ENCODE data around the gene LMTK2.
A peak's percentile ranks its signal among the peaks of the same experiment; 100 is the strongest.

Gene LMTK2

DNA sequence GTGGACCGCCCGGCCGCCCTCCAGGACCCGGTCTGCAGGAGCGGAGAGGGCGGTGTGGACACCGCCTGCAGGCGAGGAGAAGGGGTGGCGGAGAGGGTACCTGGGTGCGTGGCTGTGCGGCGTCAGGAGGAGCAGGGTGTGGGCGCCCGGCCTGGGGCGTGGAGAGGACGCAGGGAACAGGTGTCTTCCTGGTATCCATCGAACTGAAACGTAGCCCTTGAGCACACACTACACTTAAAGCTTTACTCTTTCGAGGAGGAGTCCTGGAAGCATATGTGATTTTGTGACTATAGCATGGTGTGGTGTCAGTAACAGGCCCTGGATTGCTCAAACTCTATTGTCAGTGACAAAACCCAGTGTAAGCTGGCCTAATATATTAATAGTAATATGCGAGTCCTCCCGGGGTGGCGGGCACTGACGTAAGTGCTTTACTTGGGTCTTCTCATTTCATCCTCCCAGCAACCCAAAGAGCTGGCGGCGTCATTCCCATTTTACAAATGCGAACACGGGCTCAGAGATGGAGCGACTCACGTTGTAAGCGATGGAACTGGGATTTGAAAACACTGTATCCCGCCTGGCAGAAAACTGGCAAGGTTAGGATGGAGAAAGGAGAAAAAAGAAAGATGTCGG lies 145.9 kb downstream of the LMTK2 start:
- peaks cover 6% of the 10 kb centered on the region for H3K4me1 ChIP-seq (ENCODE audit: insufficient read depth, poor library complexity, severe bottlenecking)
- DNase-seq (ENCODE audit: low spot score) (no peak), ATAC-seq (ENCODE audit: low read depth) (peak; percentile 40)
- no peaks in the 10 kb centered on the region for H3K27me3 ChIP-seq (ENCODE audit: insufficient read depth, poor library complexity, severe bottlenecking)
- TF ChIP-seq, protein P1, sequence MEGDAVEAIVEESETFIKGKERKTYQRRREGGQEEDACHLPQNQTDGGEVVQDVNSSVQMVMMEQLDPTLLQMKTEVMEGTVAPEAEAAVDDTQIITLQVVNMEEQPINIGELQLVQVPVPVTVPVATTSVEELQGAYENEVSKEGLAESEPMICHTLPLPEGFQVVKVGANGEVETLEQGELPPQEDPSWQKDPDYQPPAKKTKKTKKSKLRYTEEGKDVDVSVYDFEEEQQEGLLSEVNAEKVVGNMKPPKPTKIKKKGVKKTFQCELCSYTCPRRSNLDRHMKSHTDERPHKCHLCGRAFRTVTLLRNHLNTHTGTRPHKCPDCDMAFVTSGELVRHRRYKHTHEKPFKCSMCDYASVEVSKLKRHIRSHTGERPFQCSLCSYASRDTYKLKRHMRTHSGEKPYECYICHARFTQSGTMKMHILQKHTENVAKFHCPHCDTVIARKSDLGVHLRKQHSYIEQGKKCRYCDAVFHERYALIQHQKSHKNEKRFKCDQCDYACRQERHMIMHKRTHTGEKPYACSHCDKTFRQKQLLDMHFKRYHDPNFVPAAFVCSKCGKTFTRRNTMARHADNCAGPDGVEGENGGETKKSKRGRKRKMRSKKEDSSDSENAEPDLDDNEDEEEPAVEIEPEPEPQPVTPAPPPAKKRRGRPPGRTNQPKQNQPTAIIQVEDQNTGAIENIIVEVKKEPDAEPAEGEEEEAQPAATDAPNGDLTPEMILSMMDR (IDR thresholded peaks at IDR 0.05; ENCODE audit: poor library complexity, severe bottlenecking): no peak
- peak overlapping the region; percentile 26 for H3K27ac ChIP-seq (ENCODE audit: poor library complexity, severe bottlenecking)
- peaks cover 3% of the 10 kb centered on the region; the same call in 1 of the 2 replicates for H3K36me3 ChIP-seq (ENCODE audit: low read depth)
- no peaks in the 10 kb centered on the region for H3K9me3 ChIP-seq (ENCODE audit: severe bottlenecking)
- peak overlapping the region; percentile 55 for H3K4me3 ChIP-seq (ENCODE audit: severe bottlenecking)

DNA sequence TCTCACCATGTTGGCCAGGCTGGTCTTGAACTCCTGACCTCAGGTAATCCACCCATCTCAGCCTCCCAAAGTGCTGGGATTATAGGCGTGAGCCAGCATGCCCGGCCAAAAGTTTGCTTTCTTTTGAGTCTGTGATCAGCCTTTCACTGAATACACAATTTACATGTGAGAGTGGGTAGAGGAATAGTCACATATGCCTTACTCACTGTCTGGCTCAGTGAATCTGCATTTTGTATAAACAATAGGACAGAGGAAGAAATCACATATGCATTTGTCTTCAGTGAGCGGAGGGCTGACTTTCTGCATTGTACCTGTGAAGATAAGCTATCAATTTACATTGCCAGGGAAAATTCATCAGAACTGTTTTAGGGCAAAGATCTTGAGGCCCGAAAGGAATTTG lies 147.9 kb downstream of the LMTK2 start:
- TF ChIP-seq, protein P1 (IDR thresholded peaks at IDR 0.05; ENCODE audit: poor library complexity, severe bottlenecking): no peak
- peaks cover 3% of the 10 kb centered on the region; the same call in 1 of the 2 replicates for H3K36me3 ChIP-seq (ENCODE audit: low read depth)
- peaks cover 6% of the 10 kb centered on the region for H3K4me1 ChIP-seq (ENCODE audit: insufficient read depth, poor library complexity, severe bottlenecking)
- no peaks in the 10 kb centered on the region for H3K27me3 ChIP-seq (ENCODE audit: insufficient read depth, poor library complexity, severe bottlenecking)
- no peaks in the 10 kb centered on the region for H3K9me3 ChIP-seq (ENCODE audit: severe bottlenecking)
- H3K27ac ChIP-seq (ENCODE audit: poor library complexity, severe bottlenecking): no peak overlapping the region
- H3K4me3 ChIP-seq (ENCODE audit: severe bottlenecking): no peak overlapping the region
- ATAC-seq (ENCODE audit: low read depth): no peak
- DNase-seq (ENCODE audit: low spot score): no peak

- no peak overlapping the region for H3K4me3 ChIP-seq (ENCODE audit: severe bottlenecking)
- H3K27me3 ChIP-seq (ENCODE audit: insufficient read depth, poor library complexity, severe bottlenecking): no peaks in the 10 kb centered on the region
- no peak for DNase-seq (ENCODE audit: low spot score)
- no peaks in the 10 kb centered on the region for H3K9me3 ChIP-seq (ENCODE audit: severe bottlenecking)
- TF ChIP-seq, protein P1 (IDR thresholded peaks at IDR 0.05; ENCODE audit: poor library complexity, severe bottlenecking): no peak
- no peak overlapping the region for H3K27ac ChIP-seq (ENCODE audit: poor library complexity, severe bottlenecking)
- peaks cover 6% of the 10 kb centered on the region for H3K4me1 ChIP-seq (ENCODE audit: insufficient read depth, poor library complexity, severe bottlenecking)
- H3K36me3 ChIP-seq (ENCODE audit: low read depth): peaks cover 3% of the 10 kb centered on the region; the same call in 1 of the 2 replicates
- ATAC-seq (ENCODE audit: low read depth): no peak
Measured at GRCh38 chr7:98254951-98255610, 148.4 kb downstream of the LMTK2 start.

- Histone ChIP-seq H3K9me3 (ENCODE audit: severe bottlenecking) (no peaks in the 10 kb centered on the region), H3K27me3 (ENCODE audit: insufficient read depth, poor library complexity, severe bottlenecking) (no peaks in the 10 kb centered on the region), H3K36me3 (ENCODE audit: low read depth) (peaks cover 3% of the 10 kb centered on the region; the same call in 1 of the 2 replicates), H3K27ac (ENCODE audit: poor library complexity, severe bottlenecking) (no peak overlapping the region), H3K4me1 (ENCODE audit: insufficient read depth, poor library complexity, severe bottlenecking) (peaks cover 6% of the 10 kb centered on the region), H3K4me3 (ENCODE audit: severe bottlenecking) (no peak overlapping the region)
- DNase-seq (ENCODE audit: low spot score) (no peak), ATAC-seq (ENCODE audit: low read depth) (no peak)
- TF ChIP-seq, protein P1 (IDR thresholded peaks at IDR 0.05; ENCODE audit: poor library complexity, severe bottlenecking): no peak
Measured at GRCh38 chr7:98256431-98256830, 149.8 kb downstream of the LMTK2 start.

DNA sequence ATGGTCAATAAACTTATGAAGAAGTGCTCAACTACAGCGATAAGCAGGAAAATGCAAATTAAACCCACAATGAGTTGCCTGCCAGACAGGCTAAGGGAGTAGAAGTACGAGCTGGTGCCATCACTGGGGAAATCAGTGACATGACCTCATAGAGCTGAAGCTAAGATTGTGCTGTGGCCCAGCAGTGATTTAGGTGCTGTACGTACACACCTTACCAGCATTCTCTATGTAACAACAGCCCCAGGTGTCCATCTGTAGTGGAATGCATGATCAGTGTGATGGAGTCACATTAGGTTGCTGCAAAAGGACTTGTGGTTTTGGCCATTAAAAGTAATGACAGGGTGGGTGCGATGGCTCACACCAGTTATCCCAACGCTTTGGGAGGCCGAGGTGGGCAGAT lies 151.0 kb downstream of the LMTK2 start:
- H3K4me1 ChIP-seq (ENCODE audit: insufficient read depth, poor library complexity, severe bottlenecking): peaks cover 5% of the 10 kb centered on the region
- TF ChIP-seq, protein P1 (IDR thresholded peaks at IDR 0.05; ENCODE audit: poor library complexity, severe bottlenecking): no peak
- H3K27ac ChIP-seq (ENCODE audit: poor library complexity, severe bottlenecking): no peak overlapping the region
- ATAC-seq (ENCODE audit: low read depth) (no peak), DNase-seq (ENCODE audit: low spot score) (no peak)
- no peak overlapping the region for H3K4me3 ChIP-seq (ENCODE audit: severe bottlenecking)
- H3K9me3 ChIP-seq (ENCODE audit: severe bottlenecking): no peaks in the 10 kb centered on the region
- H3K27me3 ChIP-seq (ENCODE audit: insufficient read depth, poor library complexity, severe bottlenecking): no peaks in the 10 kb centered on the region
- H3K36me3 ChIP-seq (ENCODE audit: low read depth): peaks cover 3% of the 10 kb centered on the region; the same call in 1 of the 2 replicates

All from RWPE2 (cell line).